Osteocyte (in vitro differentiated cells): ENCODE results near the gene CREB5. TPM values are rescaled to one million over a fixed set of nuclear protein-coding genes. Genes with fewer than 3 reads are reported as not detected.

ENCODE experiments used
- DNase-seq: peaks from one replicate; pipeline ENCODE4 v3.0.0; 2021; ENCODE audit warnings: mixed read lengths; ENCODE audit not compliant: unreplicated experiment; ENCODE audit errors: extremely low spot score
- H3K27ac Mint-ChIP-seq: one replicate; pipeline ENCODE4 v1.8.0; 2021; ENCODE audit warnings: mild to moderate bottlenecking, mixed read lengths; ENCODE audit not compliant: unreplicated experiment
- H3K27me3 Mint-ChIP-seq: one replicate; pipeline ENCODE4 v1.8.0; 2021; ENCODE audit warnings: mixed read lengths; ENCODE audit not compliant: unreplicated experiment
- H3K36me3 Mint-ChIP-seq: one replicate; pipeline ENCODE4 v1.8.0; 2021; ENCODE audit warnings: mixed read lengths; ENCODE audit not compliant: unreplicated experiment
- H3K4me1 Mint-ChIP-seq: one replicate; pipeline ENCODE4 v1.8.0; 2021; ENCODE audit warnings: mixed read lengths; ENCODE audit not compliant: unreplicated experiment
- H3K4me3 Mint-ChIP-seq: one replicate; pipeline ENCODE4 v1.8.0; 2021; ENCODE audit warnings: mild to moderate bottlenecking, moderate library complexity, mixed read lengths; ENCODE audit not compliant: unreplicated experiment
- H3K9me3 Mint-ChIP-seq: one replicate; pipeline ENCODE4 v1.8.0; 2021; ENCODE audit warnings: mixed read lengths; ENCODE audit not compliant: unreplicated experiment
- CTCF ChIP-seq: fragments of 200-600 bp; sonication (generic); IDR thresholded peaks from 2 replicates; pipeline ENCODE4 v1.5.0; 2021; ENCODE audit warnings: antibody characterized with exemption, mild to moderate bottlenecking, moderate library complexity
- total RNA-seq: library from RNA; stranded (reverse); gene quantifications from 2 replicates; pipeline ENCODE4 v1.2.1, GENCODE V29; 2021

CREB5 gene
- total RNA-seq, 1 donor from 2014 or later: 7.5 TPM

- H3K4me1 Mint-ChIP-seq: no peaks in the 10 kb centered on the region
- TF ChIP-seq CTCF: no peak
- no peaks in the 10 kb centered on the region for H3K36me3 Mint-ChIP-seq
- H3K27ac Mint-ChIP-seq: no peak overlapping the region
- peaks cover 13% of the 10 kb centered on the region for H3K27me3 Mint-ChIP-seq
- no peaks in the 10 kb centered on the region for H3K9me3 Mint-ChIP-seq
- DNase-seq: no peak
- H3K4me3 Mint-ChIP-seq: no peak overlapping the region
Observed at GRCh38 chr7:28554802-28555471, 142.6 kb downstream of the CREB5 start.

- Mint-ChIP-seq H3K4me1 (no peaks in the 10 kb centered on the region), H3K27me3 (peaks cover 11% of the 10 kb centered on the region), H3K9me3 (no peaks in the 10 kb centered on the region), H3K36me3 (no peaks in the 10 kb centered on the region), H3K4me3 (no peak overlapping the region), H3K27ac (no peak overlapping the region)
- no peak for TF ChIP-seq CTCF
- no peak for DNase-seq
Observed at GRCh38 chr7:28556025-28556424, 143.7 kb downstream of the CREB5 start.

- H3K4me1 Mint-ChIP-seq: no peaks in the 10 kb centered on the region
- H3K4me3 Mint-ChIP-seq: no peak overlapping the region
- H3K27me3 Mint-ChIP-seq: peaks cover 7% of the 10 kb centered on the region
- H3K9me3 Mint-ChIP-seq: no peaks in the 10 kb centered on the region
- no peak for TF ChIP-seq CTCF
- H3K36me3 Mint-ChIP-seq: no peaks in the 10 kb centered on the region
- no peak overlapping the region for H3K27ac Mint-ChIP-seq
- no peak for DNase-seq
Observed at GRCh38 chr7:28556671-28557070, 144.4 kb downstream of the CREB5 start.

- no peak for TF ChIP-seq CTCF
- no peak for DNase-seq
- Mint-ChIP-seq H3K4me1 (no peaks in the 10 kb centered on the region), H3K4me3 (no peak overlapping the region), H3K9me3 (no peaks in the 10 kb centered on the region), H3K27ac (no peak overlapping the region), H3K36me3 (no peaks in the 10 kb centered on the region), H3K27me3 (peaks cover 7% of the 10 kb centered on the region)
Observed at GRCh38 chr7:28558236-28558635, 145.9 kb downstream of the CREB5 start.

- Mint-ChIP-seq H3K9me3 (no peaks in the 10 kb centered on the region), H3K27ac (no peak overlapping the region), H3K27me3 (peaks cover 7% of the 10 kb centered on the region), H3K4me3 (no peak overlapping the region), H3K4me1 (no peaks in the 10 kb centered on the region), H3K36me3 (no peaks in the 10 kb centered on the region)
- no peak for DNase-seq
- no peak for TF ChIP-seq CTCF
Observed at GRCh38 chr7:28560767-28561166, 148.4 kb downstream of the CREB5 start.
